H1 (cell line): ENCODE measurements around the gene THUMPD3. TPM values are rescaled to one million over a fixed set of nuclear protein-coding genes. Genes with fewer than 3 reads are reported as not detected.
A peak's percentile ranks its signal among the peaks of the same experiment; 100 is the strongest.

Source experiments
- CTCF ChIA-PET: fragments of 300-600 bp; sonication (Branson Sonifier 250); formaldehyde crosslinking; loops from one replicate; lab custom pipeline; 2021; ENCODE audit not compliant: partially characterized antibody; lab: Charles Lee
- POLR2A ChIA-PET: fragments of 300-600 bp; sonication (Branson Sonifier 250); formaldehyde crosslinking; loops from one replicate; lab custom pipeline; 2021; ENCODE audit warnings: inconsistent platforms; ENCODE audit not compliant: partially characterized antibody; lab: Charles Lee
- DNase-seq, 2 experiments: peaks; one replicate each; pipeline versions ENCODE4 v3.0.0 to v3.0.0-alpha.2; 2010 to 2022; ENCODE audit warnings: low spot score in 2 of 2, low read depth in 1 of 2, mixed read lengths in 1 of 2
- FAIRE-seq: peaks from 2 replicates; lab custom pipeline; 2011; peaks lifted over from hg19 to GRCh38; lab: Jason Lieb, UNC
- H2AFZ ChIP-seq: 2 replicates; pipeline ENCODE4 v1.8.1; 2012; ENCODE audit warnings: low read length, inconsistent platforms
- H2AK5ac ChIP-seq: 2 replicates; pipeline ENCODE4 v1.6.1; 2013; ENCODE audit warnings: low read depth, low read length
- H2BK120ac ChIP-seq: replicated peaks from 2 replicates; pipeline ENCODE3; 2013; ENCODE audit warnings: low read depth, low read length, inconsistent platforms
- H2BK12ac ChIP-seq: 2 replicates; pipeline ENCODE4 v1.6.1; 2013; ENCODE audit warnings: low read depth, low read length
- H2BK15ac ChIP-seq: 2 replicates; pipeline ENCODE4 v1.6.1; 2013; ENCODE audit warnings: low read length
- H2BK20ac ChIP-seq: 2 replicates; pipeline ENCODE4 v1.6.1; 2013; ENCODE audit warnings: low read length
- H2BK5ac ChIP-seq: 2 replicates; pipeline ENCODE4 v1.6.1; 2013; ENCODE audit warnings: low read depth, low read length
- H3K14ac ChIP-seq: 2 replicates; pipeline ENCODE4 v1.6.1; 2013; ENCODE audit warnings: inconsistent platforms; ENCODE audit not compliant: insufficient read length
- H3K18ac ChIP-seq: 2 replicates; pipeline ENCODE4 v1.6.1; 2013; ENCODE audit warnings: low read length; ENCODE audit errors: extremely low read depth
- H3K23ac ChIP-seq: 2 replicates; pipeline ENCODE4 v1.6.1; 2013; ENCODE audit warnings: inconsistent platforms; ENCODE audit not compliant: insufficient read length
- H3K23me2 ChIP-seq: 2 replicates; pipeline ENCODE4 v1.6.1; 2013; ENCODE audit warnings: low read depth, low read length
- H3K27ac ChIP-seq: 2 replicates; pipeline ENCODE4 v1.6.1; 2011; ENCODE audit warnings: low read depth, low read length, inconsistent platforms
- H3K27me3 ChIP-seq, 4 experiments: replicated peaks in 1 of 4; 1 replicate in 1 of 4; 2 replicates in 3 of 4; pipeline versions ENCODE4 v1.6.1 to v1.8.1; 2011 to 2013; ENCODE audit warnings: low read length in 3 of 4, mild to moderate bottlenecking in 3 of 4, inconsistent platforms in 2 of 4, mixed read lengths in 2 of 4, moderate library complexity in 1 of 4; ENCODE audit not compliant: control insufficient read depth in 3 of 4, insufficient read depth in 3 of 4; ENCODE audit errors: extremely low read depth in 1 of 4
- H3K36me3 ChIP-seq, 4 experiments: 2 replicates each; pipeline versions ENCODE4 v1.6.1 to v1.8.1; 2011 to 2013; ENCODE audit warnings: mild to moderate bottlenecking in 4 of 4, low read length in 3 of 4, moderate library complexity in 2 of 4, control low read depth in 1 of 4, inconsistent platforms in 1 of 4; ENCODE audit not compliant: insufficient read depth in 4 of 4, control insufficient read depth in 2 of 4
- H3K4ac ChIP-seq: replicated peaks from 2 replicates; pipeline ENCODE3; 2013; ENCODE audit warnings: low read length, low read depth, mixed read lengths, inconsistent platforms; ENCODE audit not compliant: insufficient read length
- H3K4me1 ChIP-seq, 4 experiments: replicated peaks in 1 of 4; 1 replicate in 1 of 4; 2 replicates in 3 of 4; pipeline versions ENCODE4 v1.6.1 to v1.8.1; 2011 to 2013; ENCODE audit warnings: low read length in 3 of 4, inconsistent platforms in 2 of 4, mixed read lengths in 1 of 4; ENCODE audit not compliant: insufficient read depth in 4 of 4, control insufficient read depth in 3 of 4
- H3K4me2 ChIP-seq, 2 experiments: 2 replicates each; pipeline versions ENCODE4 v1.6.1 to v1.8.1; 2011 to 2013; ENCODE audit warnings: low read depth in 2 of 2, low read length in 2 of 2, control low read depth in 1 of 2, inconsistent platforms in 1 of 2, mild to moderate bottlenecking in 1 of 2; ENCODE audit not compliant: insufficient read depth in 1 of 2
- H3K4me3 ChIP-seq, 4 experiments: fragments of 200-600, 300-600 bp in 1 of 4; sonication (generic), shearing (Covaris generic), sonication (Bioruptor Twin) in 1 of 4; 2 replicates each; pipeline versions ENCODE4 v1.5.1 to v1.8.1; 2011 to 2016; ENCODE audit warnings: low read length in 4 of 4, low read depth in 3 of 4, control low read depth in 2 of 4, inconsistent platforms in 2 of 4, mild to moderate bottlenecking in 2 of 4, mixed read lengths in 1 of 4, moderate library complexity in 1 of 4; ENCODE audit not compliant: insufficient read depth in 2 of 4; ENCODE audit errors: extremely low read depth in 1 of 4
- H3K56ac ChIP-seq: replicated peaks from 2 replicates; pipeline ENCODE3; 2013; ENCODE audit warnings: low read depth, mild to moderate bottlenecking, mixed read lengths, low read length, inconsistent platforms; ENCODE audit not compliant: insufficient read length
- H3K79me1 ChIP-seq: 2 replicates; pipeline ENCODE4 v1.6.1; 2013; ENCODE audit warnings: low read depth, low read length, control low read depth
- H3K79me2 ChIP-seq, 2 experiments: 2 replicates each; pipeline versions ENCODE4 v1.6.1 to v1.8.1; 2012 to 2013; ENCODE audit warnings: low read length in 2 of 2, mild to moderate bottlenecking in 2 of 2, inconsistent platforms in 1 of 2; ENCODE audit not compliant: insufficient read depth in 2 of 2, control insufficient read depth in 1 of 2
- H3K9ac ChIP-seq, 4 experiments: replicated peaks in 1 of 4; 1 replicate in 1 of 4; 2 replicates in 3 of 4; pipeline versions ENCODE4 v1.6.1 to v1.8.1; 2011 to 2013; ENCODE audit warnings: low read depth in 3 of 4, low read length in 3 of 4, control low read depth in 2 of 4, mild to moderate bottlenecking in 2 of 4, moderate library complexity in 2 of 4, inconsistent platforms in 1 of 4; ENCODE audit errors: extremely low read depth in 1 of 4
- H3K9me3 ChIP-seq, 2 experiments: 2 replicates each; pipeline versions ENCODE4 v1.6.1 to v1.8.1; 2012 to 2013; ENCODE audit warnings: mild to moderate bottlenecking in 2 of 2, moderate library complexity in 2 of 2, control low read depth in 1 of 2, inconsistent platforms in 1 of 2, low read depth in 1 of 2, low read length in 1 of 2, mixed read lengths in 1 of 2; ENCODE audit not compliant: insufficient read depth in 2 of 2
- H4K20me1 ChIP-seq, 2 experiments: replicated peaks in 1 of 2; 2 replicates each; pipeline versions ENCODE3 to v1.8.1; 2011 to 2013; ENCODE audit warnings: inconsistent platforms in 2 of 2, low read length in 2 of 2, mild to moderate bottlenecking in 1 of 2; ENCODE audit not compliant: insufficient read depth in 2 of 2, control insufficient read depth in 1 of 2
- H4K5ac ChIP-seq: 2 replicates; pipeline ENCODE4 v1.6.1; 2013; ENCODE audit warnings: low read length, low read depth, mixed read lengths, inconsistent platforms; ENCODE audit not compliant: insufficient read length
- H4K8ac ChIP-seq: 2 replicates; pipeline ENCODE4 v1.8.0; 2013; ENCODE audit warnings: mild to moderate bottlenecking, moderate library complexity, low read length, inconsistent platforms; ENCODE audit not compliant: insufficient read depth; ENCODE audit errors: extremely low read depth
- H4K91ac ChIP-seq: replicated peaks from 2 replicates; pipeline ENCODE3; 2013; ENCODE audit warnings: low read length, mixed read lengths, inconsistent platforms; ENCODE audit not compliant: insufficient read length
- CBX5 ChIP-seq: fragments of 300-800, 300-1000 bp; sonication (generic); IDR thresholded peaks from 2 replicates; pipeline ENCODE4 v1.7.1; 2016; ENCODE audit warnings: antibody characterized with exemption, low read length, low read depth
- CREB1 ChIP-seq: IDR thresholded peaks from 2 replicates; pipeline ENCODE4 v1.6.1; 2012; ENCODE audit warnings: inconsistent platforms
- KDM5A ChIP-seq: fragments of 200-600 bp; IDR thresholded peaks from 2 replicates; pipeline ENCODE4 v1.7.1; 2012; ENCODE audit warnings: mild to moderate bottlenecking, low read length, inconsistent platforms, mixed read lengths
- NANOG ChIP-seq: IDR thresholded peaks from 2 replicates; pipeline ENCODE4 v1.6.1; 2011; ENCODE audit warnings: low read length, low read depth, mild to moderate bottlenecking, inconsistent platforms; ENCODE audit not compliant: insufficient read depth, poor library complexity, severe bottlenecking
- POLR2A ChIP-seq, 2 experiments: IDR thresholded peaks; 1 replicate in 1 of 2; 2 replicates in 1 of 2; pipeline ENCODE4 v1.6.1; 2011; ENCODE audit warnings: low read depth in 2 of 2, low read length in 2 of 2, mild to moderate bottlenecking in 2 of 2; ENCODE audit errors: control extremely low read depth in 1 of 2
- POLR2AphosphoS5 ChIP-seq: IDR thresholded peaks from 2 replicates; pipeline ENCODE4 v1.6.1; 2011; ENCODE audit warnings: low read depth, low read length
- SP1 ChIP-seq: IDR thresholded peaks from 2 replicates; pipeline ENCODE4 v1.6.1; 2011; ENCODE audit warnings: low read depth, low read length
- SP4 ChIP-seq: IDR thresholded peaks from 2 replicates; pipeline ENCODE4 v1.6.1; 2012; ENCODE audit warnings: low read length, inconsistent platforms
- TAF7 ChIP-seq: optimal IDR thresholded peaks from 2 replicates; pipeline ENCODE3; 2011; ENCODE audit warnings: low read depth, mild to moderate bottlenecking, inconsistent platforms, low read length, moderate library complexity, borderline replicate concordance
- TEAD4 ChIP-seq: IDR thresholded peaks from 2 replicates; pipeline ENCODE4 v1.6.1; 2012; ENCODE audit warnings: low read depth, low read length, inconsistent platforms, mixed read lengths
- WGBS, 2 experiments: shearing (Covaris generic) in 1 of 2; methylation state at CpG; one replicate each; pipeline versions ENCODE4 v1.1.6 to v1.1.7; 2013 to 2015; ENCODE audit warnings: low lambda C conversion rate in 2 of 2, mixed read lengths in 2 of 2, inconsistent platforms in 1 of 2, low coverage in 1 of 2, missing lambda C conversion rate in 1 of 2; ENCODE audit not compliant: insufficient replicate concordance in 2 of 2, insufficient coverage in 1 of 2, insufficient read length in 1 of 2; ENCODE audit errors: extremely low coverage in 1 of 2, missing lambda C conversion rate in 1 of 2; 5-methylcytosine and 5-hydroxymethylcytosine counted together
- polyA plus RNA-seq, 7 experiments: library from polyadenylated mRNA; depleted of rRNA in 3 of 7; stranded (reverse) in 5 of 7; unstranded in 2 of 7; fragments of >200 nt in 5 of 7; fragments of 200-250 nt in 2 of 7; gene quantifications; 1 replicate in 5 of 7; 2 replicates in 1 of 7; 4 replicates in 1 of 7; pipeline versions ENCODE4 v1.2.1 to v1.2.3, GENCODE V29; 2011 to 2013; ENCODE audit warnings: missing spikeins in 2 of 7, mixed read lengths in 2 of 7
- total RNA-seq: library from RNA; stranded (reverse); fragmentation: NEBNext Ultra II Directional; extraction: Animal tissue kit (Norgen Biotek cat#: 25700); gene quantifications from 2 replicates; pipeline ENCODE4 v1.2.1, GENCODE V29; 2021
- TF ChIP-seq, protein P1 (sequence below): IDR thresholded peaks from 2 replicates; pipeline ENCODE4 v1.6.1; 2012; ENCODE audit warnings: low read length, inconsistent platforms

Gene THUMPD3
- total and polyA plus RNA-seq, 2 of the 8 experiments (the other 6 are each of a cell fraction or from before 2014, with no cell fraction given): 26.7 to 68.9 TPM

- Histone ChIP-seq H2BK12ac (peak within 1 kb of the TSS; percentile 52), H3K4me2 (peak within 1 kb of the TSS; percentile 81 to 89), H2AFZ (no peak within 1 kb of the TSS), H3K4ac (peak within 1 kb of the TSS; percentile 99), H4K5ac (peak within 1 kb of the TSS; percentile 52), H3K23ac (no peak within 1 kb of the TSS), H3K4me1 (peaks cover 5 to 24% (median 12%) of the 10 kb centered on the region in 4 experiments; a peak in 6 of 7 replicates), H4K91ac (peak within 1 kb of the TSS; percentile 84), H2BK5ac (peak within 1 kb of the TSS; percentile 98), H3K79me2 (peaks cover 78 to 86% of the 10 kb centered on the region in 2 experiments), H3K36me3 (peaks cover 2 to 27% (median 15%) of the 10 kb centered on the region in 4 experiments; a peak in 6 of 8 replicates), H2AK5ac (peak within 1 kb of the TSS; percentile 92), H3K14ac (peak within 1 kb of the TSS; percentile 16), H3K9me3 (no peaks in the 10 kb centered on the region), H4K8ac (peak within 1 kb of the TSS; percentile 99), H3K23me2 (peaks cover 16% of the 10 kb centered on the region), H2BK120ac (no peak within 1 kb of the TSS), H3K9ac (peak within 1 kb of the TSS; percentile 98 to 100 (median 99)), H2BK15ac (no peak within 1 kb of the TSS; the same call in 1 of the 2 replicates), H4K20me1 (peaks cover 16 to 25% of the 10 kb centered on the region in 2 experiments), H3K4me3 (peak within 1 kb of the TSS; percentile 95 to 99 (median 98)), H2BK20ac (no peak within 1 kb of the TSS), H3K79me1 (no peaks in the 10 kb centered on the region), H3K27ac (peak within 1 kb of the TSS; percentile 99), H3K18ac (peak within 1 kb of the TSS; percentile 62), H3K27me3 (no peaks in the 10 kb centered on the region), H3K56ac (peak within 1 kb of the TSS; percentile 87)
- WGBS, 2 experiments: 3% methylated on average over 15 of the region's 63 CpGs; no CpG with 5 or more reads in 1 of the 2 experiments
- CTCF ChIA-PET: interaction anchor here (0.8 to 4.7 kb wide), 2 partner anchors 10 to 26 kb away, joined by 3 to 43 read pairs; no protein-coding TSS in a partner anchor
- no peak for FAIRE-seq
- POLR2A ChIA-PET: interaction anchor here (0.8 to 10.0 kb wide), 38 partner anchors 6 to 395 kb away, joined by 3 to 300 read pairs (median 6); partner anchors contain the start of genes ARPC4, BRPF1, MTMR14 and TADA3
- DNase-seq: peak; percentile 75 to 100
- no peak for TF ChIP-seq KDM5A
- peak; percentile 98 for TF ChIP-seq TAF7
- no peak for TF ChIP-seq CBX5
- TF ChIP-seq POLR2AphosphoS5: peak; percentile 18; the same call in 1 of the 2 replicates
- TF ChIP-seq, protein P1, sequence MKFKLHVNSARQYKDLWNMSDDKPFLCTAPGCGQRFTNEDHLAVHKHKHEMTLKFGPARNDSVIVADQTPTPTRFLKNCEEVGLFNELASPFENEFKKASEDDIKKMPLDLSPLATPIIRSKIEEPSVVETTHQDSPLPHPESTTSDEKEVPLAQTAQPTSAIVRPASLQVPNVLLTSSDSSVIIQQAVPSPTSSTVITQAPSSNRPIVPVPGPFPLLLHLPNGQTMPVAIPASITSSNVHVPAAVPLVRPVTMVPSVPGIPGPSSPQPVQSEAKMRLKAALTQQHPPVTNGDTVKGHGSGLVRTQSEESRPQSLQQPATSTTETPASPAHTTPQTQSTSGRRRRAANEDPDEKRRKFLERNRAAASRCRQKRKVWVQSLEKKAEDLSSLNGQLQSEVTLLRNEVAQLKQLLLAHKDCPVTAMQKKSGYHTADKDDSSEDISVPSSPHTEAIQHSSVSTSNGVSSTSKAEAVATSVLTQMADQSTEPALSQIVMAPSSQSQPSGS: no peak
- peak; percentile 23; the same call in 1 of the 2 replicates for TF ChIP-seq CREB1
- no peak for TF ChIP-seq TEAD4
- TF ChIP-seq SP4: 0 out of 2 replicates have a peak, but pooled peaks have one; percentile 74
- peak; percentile 91 to 98 for TF ChIP-seq POLR2A (IDR thresholded peaks at IDR 0.05; ENCODE audit: control extremely low read depth in 1 of 2, low read depth in 2 of 2, low read length in 2 of 2)
- TF ChIP-seq NANOG: peak; percentile 28
- peak; percentile 68; the same call in 1 of the 2 replicates for TF ChIP-seq SP1
Measured at GRCh38 chr3:9397332-9397905, 34.6 kb downstream of the THUMPD3 start, which contains the start of gene SETD5. Gene SETD5, plus strand, starts transcription at chr3:9397615. Its CDS starts 31,324 bp downstream, at chr3:9428939.
